Measurements from ENCODE around the gene MZT2A.
"Not testable (repeated sequence)": the region's sequence is repeated elsewhere in the genome, so short reads cannot be mapped to it uniquely, and the experiment has no call there.

DNA sequence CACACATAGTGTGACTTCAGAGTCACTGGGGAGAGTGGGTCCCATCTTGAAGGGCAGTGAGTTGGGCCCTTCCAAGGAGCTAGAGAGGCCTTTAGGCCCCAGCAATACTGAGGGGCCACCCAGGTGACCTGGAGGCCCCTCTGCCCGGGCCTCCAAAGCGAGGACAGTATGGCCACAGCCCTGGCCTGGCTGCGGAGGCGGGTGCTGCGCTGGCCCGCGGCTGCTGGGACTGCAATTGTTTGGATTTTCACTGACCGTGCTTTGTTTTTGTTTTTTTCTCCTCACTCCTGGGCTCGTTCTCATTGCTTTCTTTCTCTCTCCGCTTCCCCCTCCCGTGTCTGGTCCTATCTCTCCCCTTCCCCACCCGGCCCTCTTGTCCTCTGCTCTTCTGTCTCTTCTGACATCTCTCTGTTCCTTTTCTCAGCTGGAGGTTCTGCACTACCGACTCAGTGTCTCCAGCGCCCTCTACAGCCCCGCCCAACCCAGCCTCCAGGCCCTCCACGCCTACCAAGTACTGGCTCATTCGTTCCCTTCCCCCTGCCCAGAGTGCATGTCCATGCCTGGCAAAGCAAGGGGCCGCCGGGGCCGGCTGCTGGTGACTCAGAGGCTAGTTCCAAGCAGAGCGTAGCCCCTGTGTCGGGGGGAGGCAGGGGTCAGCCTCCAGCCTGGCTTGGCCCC, 19.2 kb upstream of the MZT2A start:
- not testable (repeated sequence) for TF ChIP-seq POLR2A (IDR thresholded peaks at IDR 0.05)
- TF ChIP-seq, protein P1, sequence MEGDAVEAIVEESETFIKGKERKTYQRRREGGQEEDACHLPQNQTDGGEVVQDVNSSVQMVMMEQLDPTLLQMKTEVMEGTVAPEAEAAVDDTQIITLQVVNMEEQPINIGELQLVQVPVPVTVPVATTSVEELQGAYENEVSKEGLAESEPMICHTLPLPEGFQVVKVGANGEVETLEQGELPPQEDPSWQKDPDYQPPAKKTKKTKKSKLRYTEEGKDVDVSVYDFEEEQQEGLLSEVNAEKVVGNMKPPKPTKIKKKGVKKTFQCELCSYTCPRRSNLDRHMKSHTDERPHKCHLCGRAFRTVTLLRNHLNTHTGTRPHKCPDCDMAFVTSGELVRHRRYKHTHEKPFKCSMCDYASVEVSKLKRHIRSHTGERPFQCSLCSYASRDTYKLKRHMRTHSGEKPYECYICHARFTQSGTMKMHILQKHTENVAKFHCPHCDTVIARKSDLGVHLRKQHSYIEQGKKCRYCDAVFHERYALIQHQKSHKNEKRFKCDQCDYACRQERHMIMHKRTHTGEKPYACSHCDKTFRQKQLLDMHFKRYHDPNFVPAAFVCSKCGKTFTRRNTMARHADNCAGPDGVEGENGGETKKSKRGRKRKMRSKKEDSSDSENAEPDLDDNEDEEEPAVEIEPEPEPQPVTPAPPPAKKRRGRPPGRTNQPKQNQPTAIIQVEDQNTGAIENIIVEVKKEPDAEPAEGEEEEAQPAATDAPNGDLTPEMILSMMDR (IDR thresholded peaks at IDR 0.05 in 8 of 11, conservative IDR thresholded peaks at IDR 0.05 in 3 of 11): not testable (repeated sequence)

Measured in spleen (tissue), 7 donors.